Common myeloid progenitor, CD34-positive (primary cell): Measurements from ENCODE around the gene EME2. TPM values are rescaled to one million over a fixed set of nuclear protein-coding genes. Genes with fewer than 3 reads are reported as not detected.

ENCODE experiments used
- CTCF ChIA-PET: fragments of 350-600 bp; sonication (Branson Sonifier 250); formaldehyde crosslinking; loops from one replicate; lab custom pipeline; 2021; ENCODE audit warnings: antibody characterized with exemption; lab: Charles Lee
- POLR2A ChIA-PET: fragments of 350-600 bp; sonication (Branson Sonifier 250); formaldehyde crosslinking; loops from one replicate; lab custom pipeline; 2021; ENCODE audit warnings: antibody characterized with exemption; lab: Charles Lee
- DNase-seq, 3 donors: peaks; one replicate each; pipeline versions ENCODE4 v3.0.0 to v3.0.0-alpha.2; 2013
- H3K27ac ChIP-seq, 2 experiments: 1 replicate in 1 of 2; 2 replicates in 1 of 2; pipeline ENCODE4 v1.7.0; 2013; ENCODE audit warnings: inconsistent platforms in 2 of 2, low read length in 2 of 2, mild to moderate bottlenecking in 2 of 2, low read depth in 1 of 2, moderate library complexity in 1 of 2; ENCODE audit not compliant: severe bottlenecking in 2 of 2, insufficient read depth in 1 of 2, poor library complexity in 1 of 2
- H3K27me3 ChIP-seq, 5 experiments: replicated peaks in 2 of 5; 1 replicate in 3 of 5; 2 replicates in 2 of 5; pipeline versions ENCODE4 v1.6.1 to v1.7.0; 2013; ENCODE audit warnings: low read length in 4 of 5, mild to moderate bottlenecking in 2 of 5, moderate library complexity in 2 of 5, inconsistent platforms in 1 of 5; ENCODE audit not compliant: insufficient read depth in 5 of 5, control insufficient read depth in 4 of 5
- H3K36me3 ChIP-seq, 4 experiments: 1 replicate in 2 of 4; 2 replicates in 2 of 4; pipeline versions ENCODE4 v1.6.1 to v1.7.0; 2013; ENCODE audit warnings: low read length in 3 of 4, control low read depth in 1 of 4, mild to moderate bottlenecking in 1 of 4; ENCODE audit not compliant: control insufficient read depth in 4 of 4, insufficient read depth in 4 of 4
- H3K4me1 ChIP-seq, 4 experiments: 1 replicate in 3 of 4; 2 replicates in 1 of 4; pipeline versions ENCODE4 v1.6.1 to v1.7.1; 2013; ENCODE audit warnings: low read length in 3 of 4, mild to moderate bottlenecking in 3 of 4, control low read depth in 1 of 4, inconsistent platforms in 1 of 4, moderate library complexity in 1 of 4; ENCODE audit not compliant: control insufficient read depth in 4 of 4, insufficient read depth in 4 of 4; ENCODE audit errors: control extremely low read depth in 1 of 4
- H3K4me3 ChIP-seq, 7 experiments: 1 replicate in 4 of 7; 2 replicates in 3 of 7; pipeline versions ENCODE4 v1.5.1 to v1.7.0; 2013; ENCODE audit warnings: mild to moderate bottlenecking in 7 of 7, low read length in 6 of 7, moderate library complexity in 6 of 7, inconsistent platforms in 2 of 7, low read depth in 2 of 7, control low read depth in 1 of 7; ENCODE audit not compliant: insufficient read depth in 4 of 7, control insufficient read depth in 1 of 7; ENCODE audit errors: extremely low read depth in 1 of 7
- H3K9me3 ChIP-seq, 5 experiments: 1 replicate in 4 of 5; 2 replicates in 1 of 5; pipeline versions ENCODE4 v1.6.1 to v1.7.1; 2013; ENCODE audit warnings: low read length in 4 of 5, mild to moderate bottlenecking in 2 of 5, inconsistent platforms in 1 of 5, low read depth in 1 of 5, moderate library complexity in 1 of 5; ENCODE audit not compliant: control insufficient read depth in 4 of 5, insufficient read depth in 2 of 5; ENCODE audit errors: control extremely low read depth in 1 of 5
- WGBS: methylation state at CpG from one replicate; pipeline ENCODE4 v1.1.5; 2013; ENCODE audit not compliant: insufficient coverage; 5-methylcytosine and 5-hydroxymethylcytosine counted together
- polyA plus RNA-seq: library from polyadenylated mRNA; unstranded; fragments of 120-200 nt; gene quantifications from one replicate; pipeline ENCODE4 v1.2.1, GENCODE V29; 2013

The EME2 gene
- 7.4 TPM for polyA plus RNA-seq

- DNase-seq, result peak; percentile 10 to 44 (median 20)
- H3K36me3 ChIP-seq, result peaks cover 2 to 65% (median 30%) of the 10 kb centered on the region in 4 experiments
- no peaks in the 10 kb centered on the region for H3K9me3 ChIP-seq
- peaks cover 5 to 34% (median 32%) of the 10 kb centered on the region in 4 experiments for H3K4me1 ChIP-seq
- peak within 1 kb of the TSS; percentile 69 to 94 (median 84) for H3K4me3 ChIP-seq
- WGBS, result under 1% methylated on average over 53 of the region's 53 CpGs
- H3K27ac ChIP-seq, result peak within 1 kb of the TSS; percentile 66 to 79
- ChIA-PET CTCF (interaction anchor here (0.6 to 2.3 kb wide), 3 partner anchors 10 to 41 kb away, joined by 3 to 10 read pairs (median 5); partner anchors contain the start of genes NUBP2 and SPSB3), POLR2A (interaction anchor here (0.7 to 1.5 kb wide), 2 partner anchors 10 to 40 kb away, joined by 3 to 4 read pairs; partner anchors contain the start of genes NUBP2 and SPSB3)
- no peaks in the 10 kb centered on the region for H3K27me3 ChIP-seq
Measured at GRCh38 chr16:1772362-1772907, at the start of gene EME2. Gene EME2 (plus strand): TSS chr16:1772810. CDS start chr16:1773228, 418 bp downstream.

GRCh38 chr16:1723450-1724147 lies 49.0 kb upstream of the EME2 start:
- H3K36me3 ChIP-seq, result peaks cover 8 to 35% (median 25%) of the 10 kb centered on the region in 4 experiments
- DNase-seq, result peak in 2 of 3 donors; percentile 47 to 54
- H3K27me3 ChIP-seq, result no peaks in the 10 kb centered on the region
- H3K9me3 ChIP-seq, result no peaks in the 10 kb centered on the region
- 86% methylated on average over 2 of the region's 6 CpGs for WGBS
- ChIA-PET POLR2A (no interaction called here), CTCF (interaction anchor here (0.6 to 1.7 kb wide), 7 partner anchors 9 to 410 kb away, joined by 3 to 7 read pairs (median 3); partner anchors contain the start of gene JPT2)
- H3K27ac ChIP-seq, result no peak overlapping the region
- H3K4me3 ChIP-seq, result no peak overlapping the region
- H3K4me1 ChIP-seq, result peaks cover 5 to 35% (median 30%) of the 10 kb centered on the region in 4 experiments

- Histone ChIP-seq H3K9me3 (no peaks in the 10 kb centered on the region), H3K27me3 (no peaks in the 10 kb centered on the region), H3K27ac (no peak overlapping the region), H3K4me3 (no peak overlapping the region), H3K36me3 (peaks cover 11 to 44% (median 31%) of the 10 kb centered on the region in 4 experiments), H3K4me1 (peaks cover 2 to 33% (median 26%) of the 10 kb centered on the region in 4 experiments)
- 96% methylated on average over 12 of the region's 12 CpGs for WGBS
- POLR2A ChIA-PET, result no interaction called here
- no peak for DNase-seq
- CTCF ChIA-PET, result interaction anchor here (0.9 to 1.7 kb wide), 5 partner anchors 8 to 49 kb away, joined by 3 to 7 read pairs (median 4); partner anchors contain the start of gene JPT2
Measured at GRCh38 chr16:1724491-1724890, 48.1 kb upstream of the EME2 start.

- H3K4me1 ChIP-seq, result peaks cover 2 to 23% (median 19%) of the 10 kb centered on the region in 4 experiments
- CTCF ChIA-PET, result interaction anchor here (0.8 to 1.5 kb wide), 2 partner anchors 48 to 185 kb away, joined by 3 to 5 read pairs; partner anchors contain the start of gene JPT2
- H3K27me3 ChIP-seq, result no peaks in the 10 kb centered on the region
- H3K36me3 ChIP-seq, result peaks cover 11 to 59% (median 41%) of the 10 kb centered on the region in 4 experiments
- no peak for DNase-seq
- 98% methylated on average over 19 of the region's 32 CpGs for WGBS
- POLR2A ChIA-PET, result no interaction called here
- H3K4me3 ChIP-seq, result no peak overlapping the region
- no peaks in the 10 kb centered on the region for H3K9me3 ChIP-seq
- no peak overlapping the region for H3K27ac ChIP-seq
Measured at GRCh38 chr16:1726661-1727502, 45.7 kb upstream of the EME2 start.

- DNase-seq, result no peak
- Histone ChIP-seq H3K27ac (no peak overlapping the region), H3K4me3 (no peak overlapping the region), H3K4me1 (peaks cover 0 to 13% (median 9%) of the 10 kb centered on the region in 4 experiments), H3K9me3 (no peaks in the 10 kb centered on the region), H3K27me3 (no peaks in the 10 kb centered on the region), H3K36me3 (peaks cover 11 to 70% (median 51%) of the 10 kb centered on the region in 4 experiments)
- ChIA-PET POLR2A (no interaction called here), CTCF (interaction anchor here (0.7 to 1.0 kb wide), 2 partner anchors 21 to 26 kb away, joined by 3 to 4 read pairs; no protein-coding TSS in a partner anchor)
- WGBS, result 97% methylated on average over 37 of the region's 37 CpGs
Measured at GRCh38 chr16:1727651-1728624, 44.7 kb upstream of the EME2 start.

GRCh38 chr16:1729026-1729425 lies 43.6 kb upstream of the EME2 start:
- Histone ChIP-seq H3K4me1 (peaks cover 0 to 3% (median under 1%) of the 10 kb centered on the region in 4 experiments), H3K4me3 (no peak overlapping the region), H3K9me3 (no peaks in the 10 kb centered on the region), H3K36me3 (peaks cover 11 to 81% (median 58%) of the 10 kb centered on the region in 4 experiments), H3K27ac (no peak overlapping the region), H3K27me3 (no peaks in the 10 kb centered on the region)
- DNase-seq, result no peak
- ChIA-PET CTCF (no interaction called here), POLR2A (no interaction called here)
- 99% methylated on average over 17 of the region's 18 CpGs for WGBS
